ENCODE results near the gene MARS1.

DNA sequence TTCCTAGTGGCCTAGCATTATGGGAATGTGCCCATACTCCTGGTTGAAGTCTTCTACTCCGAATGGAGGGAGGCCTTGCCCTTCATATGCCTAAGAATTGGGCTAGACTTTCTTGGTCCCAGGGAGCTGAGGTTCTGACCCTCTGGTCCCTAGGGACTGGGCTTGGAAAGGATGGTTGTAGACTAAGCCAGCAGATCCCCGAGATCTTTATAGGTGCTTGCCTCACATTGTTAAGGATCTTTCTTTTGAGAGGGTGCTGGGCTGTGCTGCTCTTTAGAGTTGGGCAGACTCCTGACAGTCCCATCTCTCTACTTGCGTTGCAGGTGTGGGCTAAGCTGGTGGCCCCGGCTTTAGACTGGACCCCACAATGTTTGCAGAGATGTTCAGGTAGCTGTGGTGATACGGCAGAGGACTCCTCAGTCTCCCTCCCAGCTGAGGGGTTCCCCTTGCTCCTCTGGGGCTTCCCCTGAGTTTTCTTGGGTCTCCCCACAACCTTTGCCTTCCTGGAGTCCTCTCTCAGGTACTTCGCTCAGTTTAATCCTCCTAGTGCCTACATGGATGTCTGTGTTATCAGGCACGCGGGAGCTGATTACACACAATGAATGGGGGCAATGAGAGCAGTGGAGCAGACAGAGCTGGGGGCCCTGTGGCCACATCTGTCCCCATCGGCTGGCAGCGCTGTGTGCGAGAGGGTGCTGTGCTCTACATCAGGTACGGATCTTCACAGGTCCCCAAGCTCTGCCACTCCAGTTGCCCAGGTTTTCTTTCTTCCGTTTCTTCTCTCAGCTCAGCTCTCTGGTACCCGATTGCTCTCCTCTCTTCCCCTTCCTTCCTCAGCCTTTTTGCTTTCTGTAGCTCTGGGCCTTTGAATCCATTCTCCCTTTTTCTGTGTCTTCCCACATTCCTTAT lies 36.1 kb downstream of the MARS1 start:
- no peak for TF ChIP-seq CTCF (IDR thresholded peaks at IDR 0.05 in 4 of 5, conservative IDR thresholded peaks at IDR 0.05 in 1 of 5)
- TF ChIP-seq POLR2A (IDR thresholded peaks at IDR 0.05), result no peak

Data from gastrocnemius medialis (tissue), 4 donors.